Hepatocyte (in vitro differentiated cells): Measurements from ENCODE around the gene THAP4. TPM values are rescaled to one million over a fixed set of nuclear protein-coding genes. Genes with fewer than 3 reads are reported as not detected.
"Not testable (repeated sequence)": the region's sequence is repeated elsewhere in the genome, so short reads cannot be mapped to it uniquely, and the experiment has no call there.

Experiments used
- DNase-seq: peaks from one replicate; pipeline ENCODE4 v3.0.0-alpha.2; 2016; ENCODE audit warnings: low spot score
- H2AFZ ChIP-seq: fragments of 200-600 bp; sonication (generic); 2 replicates; pipeline ENCODE4 v1.6.0; 2016; ENCODE audit warnings: antibody characterized with exemption, mild to moderate bottlenecking
- H3K27ac ChIP-seq: fragments of 200-600 bp; sonication (generic); 2 replicates; pipeline ENCODE4 v1.5.1; 2016; ENCODE audit warnings: mild to moderate bottlenecking
- H3K27me3 ChIP-seq: fragments of 200-600 bp; sonication (generic); 2 replicates; pipeline ENCODE4 v1.6.1; 2016
- H3K36me3 ChIP-seq: fragments of 200-600 bp; sonication (generic); replicated peaks from 2 replicates; pipeline ENCODE4 v1.5.1; 2016; ENCODE audit warnings: low read depth; ENCODE audit not compliant: insufficient read depth
- H3K4me1 ChIP-seq: fragments of 200-600 bp; sonication (generic); 2 replicates; pipeline ENCODE4 v1.5.1; 2016; ENCODE audit warnings: mild to moderate bottlenecking, moderate library complexity; ENCODE audit not compliant: insufficient read depth
- H3K4me2 ChIP-seq: fragments of 200-600 bp; sonication (generic); 2 replicates; pipeline ENCODE4 v1.6.0; 2016
- H3K4me3 ChIP-seq: fragments of 200-600 bp; sonication (generic); 2 replicates; pipeline ENCODE4 v1.5.1; 2016; ENCODE audit warnings: mild to moderate bottlenecking
- H3K79me2 ChIP-seq: fragments of 200-600 bp; sonication (generic); 2 replicates; pipeline ENCODE4 v1.6.0; 2017; ENCODE audit warnings: mild to moderate bottlenecking
- H3K9me2 ChIP-seq: fragments of 200-600 bp; sonication (generic); replicated peaks from 2 replicates; pipeline ENCODE4 v1.6.0; 2017; ENCODE audit warnings: mild to moderate bottlenecking; ENCODE audit not compliant: insufficient read depth
- H3K9me3 ChIP-seq: fragments of 200-600 bp; sonication (generic); 2 replicates; pipeline ENCODE4 v1.5.1; 2016; ENCODE audit warnings: low read depth, mild to moderate bottlenecking
- H4K20me1 ChIP-seq: fragments of 200-600 bp; sonication (generic); 2 replicates; pipeline ENCODE4 v1.6.0; 2016; ENCODE audit warnings: mild to moderate bottlenecking; ENCODE audit not compliant: insufficient read depth, poor library complexity, severe bottlenecking
- CTCF ChIP-seq: fragments of 200-600 bp; sonication (generic); IDR thresholded peaks from 2 replicates; pipeline ENCODE4 v1.5.1; 2016; ENCODE audit warnings: antibody characterized with exemption, mild to moderate bottlenecking; ENCODE audit not compliant: poor library complexity
- EZH2 ChIP-seq: fragments of 200-600 bp; sonication (generic); IDR thresholded peaks from 2 replicates; pipeline ENCODE4 v1.6.1; 2016; ENCODE audit warnings: antibody characterized with exemption, mild to moderate bottlenecking, borderline replicate concordance
- EZH2phosphoT487 ChIP-seq: fragments of 200-600 bp; sonication (generic); IDR thresholded peaks from one replicate; pipeline ENCODE4 v1.6.1; 2018; ENCODE audit warnings: antibody characterized with exemption, mild to moderate bottlenecking, low read depth, moderate library complexity; ENCODE audit not compliant: unreplicated experiment, severe bottlenecking
- WGBS: methylation state at CpG from one replicate; pipeline ENCODE4 v1.1.6; 2016; ENCODE audit warnings: low lambda C conversion rate; ENCODE audit errors: missing lambda C conversion rate; 5-methylcytosine and 5-hydroxymethylcytosine counted together
- polyA plus RNA-seq: library from polyadenylated mRNA; unstranded; fragments of >200 nt; fragmentation: Nextera tagmentation; extraction: Ambion mirVana; gene quantifications from 2 replicates; pipeline ENCODE4 v1.2.1, GENCODE V29; 2016
- total RNA-seq: library from RNA; depleted of rRNA; stranded (reverse); fragments of >200 nt; gene quantifications from 2 replicates; pipeline ENCODE4 v1.2.3, GENCODE V29; 2014

The THAP4 gene
- total and polyA plus RNA-seq, 2 experiments from 2014 or later = 43.2 to 58.1 TPM

GRCh38 chr2:241666627-241667400 lies 29.9 kb upstream of the THAP4 start:
- no peak overlapping the region for H3K4me3 ChIP-seq
- peak overlapping the region; percentile 29 for H3K4me2 ChIP-seq
- no peak for TF ChIP-seq CTCF
- TF ChIP-seq EZH2phosphoT487 = no peak
- TF ChIP-seq EZH2 = no peak
- no peak overlapping the region for H2AFZ ChIP-seq
- H3K9me3 ChIP-seq = no peaks in the 10 kb centered on the region
- DNase-seq = peak; percentile 50
- H3K27me3 ChIP-seq = no peaks in the 10 kb centered on the region
- no peaks in the 10 kb centered on the region for H3K9me2 ChIP-seq
- WGBS = 59% methylated on average over 36 of the region's 42 CpGs
- H3K4me1 ChIP-seq = no peaks in the 10 kb centered on the region
- no peak overlapping the region for H3K27ac ChIP-seq
- H3K36me3 ChIP-seq = no peaks in the 10 kb centered on the region
- H4K20me1 ChIP-seq = no peaks in the 10 kb centered on the region
- H3K79me2 ChIP-seq = no peaks in the 10 kb centered on the region

- Histone ChIP-seq H2AFZ (no peak overlapping the region), H3K9me2 (no peaks in the 10 kb centered on the region), H3K4me2 (no peak overlapping the region), H3K4me3 (no peak overlapping the region), H3K27ac (no peak overlapping the region), H3K79me2 (no peaks in the 10 kb centered on the region), H3K9me3 (no peaks in the 10 kb centered on the region), H3K4me1 (no peaks in the 10 kb centered on the region), H4K20me1 (no peaks in the 10 kb centered on the region), H3K27me3 (no peaks in the 10 kb centered on the region), H3K36me3 (no peaks in the 10 kb centered on the region)
- no peak for TF ChIP-seq EZH2
- no peak for TF ChIP-seq EZH2phosphoT487
- no peak for TF ChIP-seq CTCF
- 84% methylated on average over 23 of the region's 23 CpGs for WGBS
- no peak for DNase-seq
Measured at GRCh38 chr2:241665731-241666440, 28.9 kb upstream of the THAP4 start.

- not testable (repeated sequence) for H3K36me3 ChIP-seq, H3K79me2 ChIP-seq, H3K9me3 ChIP-seq, H3K27me3 ChIP-seq, H4K20me1 ChIP-seq, H2AFZ ChIP-seq, H3K4me2 ChIP-seq, DNase-seq, H3K4me1 ChIP-seq, H3K4me3 ChIP-seq, H3K27ac ChIP-seq, H3K9me2 ChIP-seq
- WGBS = 86% methylated on average over 23 of the region's 24 CpGs
Measured at GRCh38 chr2:241662731-241663130, 25.8 kb upstream of the THAP4 start.

- Histone ChIP-seq H4K20me1 (no peaks in the 10 kb centered on the region), H3K36me3 (no peaks in the 10 kb centered on the region), H3K27me3 (no peaks in the 10 kb centered on the region), H3K4me3 (no peak overlapping the region), H3K27ac (no peak overlapping the region), H3K4me2 (no peak overlapping the region), H3K79me2 (no peaks in the 10 kb centered on the region), H3K9me3 (no peaks in the 10 kb centered on the region), H3K9me2 (no peaks in the 10 kb centered on the region), H3K4me1 (no peaks in the 10 kb centered on the region), H2AFZ (no peak overlapping the region)
- no peak for TF ChIP-seq CTCF
- TF ChIP-seq EZH2 = no peak
- TF ChIP-seq EZH2phosphoT487 = no peak
- DNase-seq = no peak
- 96% methylated on average over 14 of the region's 14 CpGs for WGBS
Measured at GRCh38 chr2:241660593-241661213, 23.7 kb upstream of the THAP4 start.
